ENCODE results near the gene DNAJC1. TPM values are rescaled to one million over a fixed set of nuclear protein-coding genes. Genes with fewer than 3 reads are reported as not detected.

Gene DNAJC1
- total RNA-seq, 1 experiment from 2014 or later: 19.1 TPM

- TF ChIP-seq CTCF (conservative IDR thresholded peaks at IDR 0.05): no peak
- no peaks in the 10 kb centered on the region for H3F3A ChIP-seq (ENCODE audit: insufficient read depth, low read depth)
- no peak overlapping the region for H2AFZ ChIP-seq
- no peaks in the 10 kb centered on the region for H4K20me1 ChIP-seq (ENCODE audit: insufficient read depth)
- no peaks in the 10 kb centered on the region for H3K9me2 ChIP-seq (ENCODE audit: insufficient read depth)
- no peaks in the 10 kb centered on the region for H3K79me2 ChIP-seq (ENCODE audit: low read depth)
- no peak overlapping the region for H3K4me3 ChIP-seq
- no peak overlapping the region for H3K27ac ChIP-seq
- no peaks in the 10 kb centered on the region for H3K9me3 ChIP-seq (ENCODE audit: insufficient read depth, low read depth)
- H3K36me3 ChIP-seq (ENCODE audit: low read depth): no peaks in the 10 kb centered on the region
- intact Hi-C loops (cut with micrococcal nuclease; ENCODE audit: unreplicated experiment): no loop called here
- POLR2A ChIA-PET (ENCODE audit: unreplicated experiment): no interaction called here
- no peaks in the 10 kb centered on the region for H3K27me3 ChIP-seq (ENCODE audit: insufficient read depth, low read depth)
- DNase-seq: no peak
- no TSS peak for BruUV-seq (replicated peaks)
- H3K4me1 ChIP-seq (replicated peaks; ENCODE audit: insufficient read depth): no peaks in the 10 kb centered on the region
- H3K4me2 ChIP-seq: no peak overlapping the region
- CTCF ChIA-PET: no interaction called here
These were observed 18.0 kb downstream of the DNAJC1 start for GRCh38 chr10:21985541-21985940.

GRCh38 chr10:21981118-21981517, 22.4 kb downstream of the DNAJC1 start:
- intact Hi-C loops (cut with micrococcal nuclease; ENCODE audit: unreplicated experiment): no loop called here

GRCh38 chr10:21980691-21981090, 22.8 kb downstream of the DNAJC1 start:
- Histone ChIP-seq H3K9me2 (ENCODE audit: insufficient read depth) (no peaks in the 10 kb centered on the region), H3K4me1 (replicated peaks; ENCODE audit: insufficient read depth) (0 out of 2 replicates have a peak, but pooled peaks cover 4% of the 10 kb centered on the region), H3K79me2 (ENCODE audit: low read depth) (no peaks in the 10 kb centered on the region), H3F3A (ENCODE audit: insufficient read depth, low read depth) (no peaks in the 10 kb centered on the region), H3K27me3 (ENCODE audit: insufficient read depth, low read depth) (no peaks in the 10 kb centered on the region), H3K36me3 (ENCODE audit: low read depth) (no peaks in the 10 kb centered on the region), H3K9me3 (ENCODE audit: insufficient read depth, low read depth) (no peaks in the 10 kb centered on the region), H3K4me3 (no peak overlapping the region), H3K4me2 (no peak overlapping the region), H4K20me1 (ENCODE audit: insufficient read depth) (no peaks in the 10 kb centered on the region), H3K27ac (no peak overlapping the region), H2AFZ (no peak overlapping the region)
- CTCF ChIA-PET: no interaction called here
- no TSS peak for BruUV-seq (replicated peaks)
- intact Hi-C loops (cut with micrococcal nuclease; ENCODE audit: unreplicated experiment): no loop called here
- POLR2A ChIA-PET (ENCODE audit: unreplicated experiment): no interaction called here
- no peak for TF ChIP-seq EZH2 (IDR thresholded peaks at IDR 0.05; ENCODE audit: low read depth)
- TF ChIP-seq CTCF (conservative IDR thresholded peaks at IDR 0.05): no peak
- no peak for DNase-seq

More at GRCh38 chr10:21981118-21981517, 22.4 kb downstream of the DNAJC1 start:
- Histone ChIP-seq H3K27ac (no peak overlapping the region), H3K4me1 (replicated peaks; ENCODE audit: insufficient read depth) (0 out of 2 replicates have a peak, but pooled peaks cover 4% of the 10 kb centered on the region), H3K9me2 (ENCODE audit: insufficient read depth) (no peaks in the 10 kb centered on the region), H3K79me2 (ENCODE audit: low read depth) (no peaks in the 10 kb centered on the region), H3F3A (ENCODE audit: insufficient read depth, low read depth) (no peaks in the 10 kb centered on the region), H2AFZ (no peak overlapping the region), H3K36me3 (ENCODE audit: low read depth) (no peaks in the 10 kb centered on the region), H4K20me1 (ENCODE audit: insufficient read depth) (no peaks in the 10 kb centered on the region), H3K27me3 (ENCODE audit: insufficient read depth, low read depth) (no peaks in the 10 kb centered on the region), H3K9me3 (ENCODE audit: insufficient read depth, low read depth) (no peaks in the 10 kb centered on the region), H3K4me2 (no peak overlapping the region), H3K4me3 (no peak overlapping the region)
- no peak for DNase-seq
- CTCF ChIA-PET: no interaction called here
- POLR2A ChIA-PET (ENCODE audit: unreplicated experiment): no interaction called here
- no TSS peak for BruUV-seq (replicated peaks)
- no peak for TF ChIP-seq EZH2 (IDR thresholded peaks at IDR 0.05; ENCODE audit: low read depth)
- TF ChIP-seq CTCF (conservative IDR thresholded peaks at IDR 0.05): no peak
